ENCODE data around the gene MAD1L1. TPM values are rescaled to one million over a fixed set of nuclear protein-coding genes. Genes with fewer than 3 reads are reported as not detected.

The MAD1L1 gene
- total RNA-seq, 1 experiment from 2014 or later: 50.8 TPM

DNA sequence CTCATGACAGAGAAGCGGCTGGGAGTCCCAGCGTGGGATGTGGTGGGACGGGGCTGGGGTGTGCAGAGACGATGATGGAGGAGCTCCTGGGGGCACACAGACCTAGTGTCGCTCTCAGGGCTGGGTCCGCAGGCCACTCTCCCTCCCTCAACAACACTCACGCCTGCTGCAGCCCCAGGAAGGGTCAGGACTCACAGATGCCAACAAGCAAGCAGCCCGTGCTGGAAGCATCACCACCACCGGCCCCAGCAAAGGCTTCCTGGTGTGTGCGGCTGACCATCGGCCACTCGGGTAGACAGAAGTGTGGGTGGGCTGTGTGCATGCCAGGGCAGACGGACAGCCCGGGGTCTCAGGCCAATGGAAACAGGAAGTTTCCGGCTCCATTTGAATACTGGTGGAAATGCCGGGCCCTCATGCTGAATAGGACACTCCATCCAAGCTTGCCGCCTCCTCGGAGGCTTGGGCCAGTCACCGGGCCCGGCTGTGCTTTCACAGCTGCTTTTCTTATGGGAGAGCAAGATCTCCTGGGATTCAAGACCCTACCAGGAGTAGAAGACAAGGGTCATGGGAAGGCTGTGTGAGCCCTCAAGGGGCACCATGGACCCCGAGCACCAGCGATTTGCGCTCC is 384.6 kb downstream of the MAD1L1 start:
- Histone ChIP-seq H3K4me3 (no peak overlapping the region), H3F3A (ENCODE audit: insufficient read depth, low read depth) (no peaks in the 10 kb centered on the region), H3K27me3 (ENCODE audit: insufficient read depth, low read depth) (no peaks in the 10 kb centered on the region), H2AFZ (no peak overlapping the region), H4K20me1 (ENCODE audit: insufficient read depth) (0 out of 2 replicates have a peak, but pooled peaks cover 8% of the 10 kb centered on the region), H3K27ac (no peak overlapping the region), H3K79me2 (ENCODE audit: low read depth) (no peaks in the 10 kb centered on the region), H3K9me3 (ENCODE audit: insufficient read depth, low read depth) (no peaks in the 10 kb centered on the region), H3K4me1 (replicated peaks; ENCODE audit: insufficient read depth) (no peaks in the 10 kb centered on the region), H3K9me2 (ENCODE audit: insufficient read depth) (no peaks in the 10 kb centered on the region), H3K36me3 (ENCODE audit: low read depth) (no peaks in the 10 kb centered on the region), H3K4me2 (no peak overlapping the region)
- CTCF ChIA-PET: no interaction called here
- POLR2A ChIA-PET (ENCODE audit: unreplicated experiment): no interaction called here
- TF ChIP-seq, protein P1, sequence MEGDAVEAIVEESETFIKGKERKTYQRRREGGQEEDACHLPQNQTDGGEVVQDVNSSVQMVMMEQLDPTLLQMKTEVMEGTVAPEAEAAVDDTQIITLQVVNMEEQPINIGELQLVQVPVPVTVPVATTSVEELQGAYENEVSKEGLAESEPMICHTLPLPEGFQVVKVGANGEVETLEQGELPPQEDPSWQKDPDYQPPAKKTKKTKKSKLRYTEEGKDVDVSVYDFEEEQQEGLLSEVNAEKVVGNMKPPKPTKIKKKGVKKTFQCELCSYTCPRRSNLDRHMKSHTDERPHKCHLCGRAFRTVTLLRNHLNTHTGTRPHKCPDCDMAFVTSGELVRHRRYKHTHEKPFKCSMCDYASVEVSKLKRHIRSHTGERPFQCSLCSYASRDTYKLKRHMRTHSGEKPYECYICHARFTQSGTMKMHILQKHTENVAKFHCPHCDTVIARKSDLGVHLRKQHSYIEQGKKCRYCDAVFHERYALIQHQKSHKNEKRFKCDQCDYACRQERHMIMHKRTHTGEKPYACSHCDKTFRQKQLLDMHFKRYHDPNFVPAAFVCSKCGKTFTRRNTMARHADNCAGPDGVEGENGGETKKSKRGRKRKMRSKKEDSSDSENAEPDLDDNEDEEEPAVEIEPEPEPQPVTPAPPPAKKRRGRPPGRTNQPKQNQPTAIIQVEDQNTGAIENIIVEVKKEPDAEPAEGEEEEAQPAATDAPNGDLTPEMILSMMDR (conservative IDR thresholded peaks at IDR 0.05): no peak
- TF ChIP-seq EZH2 (IDR thresholded peaks at IDR 0.05; ENCODE audit: low read depth): no peak
- BruUV-seq (replicated peaks): no TSS peak
- no peak for DNase-seq
- intact Hi-C loops (cut with micrococcal nuclease; ENCODE audit: unreplicated experiment): no loop called here

DNA sequence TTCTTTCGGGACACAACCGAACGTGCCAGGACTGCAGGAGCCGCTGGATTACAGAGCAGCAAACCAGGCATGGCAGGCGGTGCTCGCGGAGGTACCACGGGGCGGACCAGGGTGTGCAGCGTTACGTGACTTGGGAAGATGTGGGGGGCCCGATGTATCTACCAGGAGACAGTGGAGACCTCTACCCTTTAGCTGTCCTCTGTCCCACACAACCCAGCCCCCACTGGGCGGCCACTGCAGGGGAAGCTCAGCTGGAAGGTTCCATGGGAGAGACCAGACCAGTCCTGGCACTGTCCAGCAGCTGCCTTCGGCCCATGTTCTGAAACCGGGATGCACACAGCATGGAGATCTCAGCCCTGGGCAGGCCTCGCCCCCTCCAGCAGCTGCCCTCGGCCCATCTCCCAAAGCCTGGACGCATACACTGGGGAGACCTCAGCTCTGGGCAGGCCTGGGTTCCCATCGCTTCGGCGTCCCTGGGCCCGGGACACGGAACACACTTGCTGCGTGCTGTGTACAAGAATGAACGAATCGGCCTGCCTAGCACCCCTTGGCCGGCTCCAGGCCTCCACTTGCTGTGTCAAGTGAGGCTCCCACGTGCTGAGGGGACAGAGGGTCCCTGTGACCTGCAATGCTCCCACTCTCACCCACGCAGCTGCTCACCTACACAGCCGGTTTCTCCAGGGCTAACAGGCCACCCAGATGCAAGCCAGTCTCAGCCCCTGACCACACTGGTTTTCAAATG is 385.3 kb downstream of the MAD1L1 start:
- H3K4me3 ChIP-seq: no peak overlapping the region
- no peaks in the 10 kb centered on the region for H3K4me1 ChIP-seq (replicated peaks; ENCODE audit: insufficient read depth)
- TF ChIP-seq, protein P1 (conservative IDR thresholded peaks at IDR 0.05): no peak
- no peak for TF ChIP-seq EZH2 (IDR thresholded peaks at IDR 0.05; ENCODE audit: low read depth)
- H3K9me2 ChIP-seq (ENCODE audit: insufficient read depth): no peaks in the 10 kb centered on the region
- DNase-seq: no peak
- H3K27ac ChIP-seq: no peak overlapping the region
- POLR2A ChIA-PET (ENCODE audit: unreplicated experiment): interaction anchor here (0.6 kb wide), 1 partner anchor 79 kb away, joined by 7 read pairs; no protein-coding TSS in a partner anchor
- CTCF ChIA-PET: no interaction called here
- H2AFZ ChIP-seq: no peak overlapping the region
- no peaks in the 10 kb centered on the region for H3F3A ChIP-seq (ENCODE audit: insufficient read depth, low read depth)
- H3K27me3 ChIP-seq (ENCODE audit: insufficient read depth, low read depth): no peaks in the 10 kb centered on the region
- H3K4me2 ChIP-seq: no peak overlapping the region
- no peaks in the 10 kb centered on the region for H3K9me3 ChIP-seq (ENCODE audit: insufficient read depth, low read depth)
- no peaks in the 10 kb centered on the region for H3K79me2 ChIP-seq (ENCODE audit: low read depth)
- no peaks in the 10 kb centered on the region for H3K36me3 ChIP-seq (ENCODE audit: low read depth)
- no TSS peak for BruUV-seq (replicated peaks)
- 0 out of 2 replicates have a peak, but pooled peaks cover 8% of the 10 kb centered on the region for H4K20me1 ChIP-seq (ENCODE audit: insufficient read depth)
- intact Hi-C loops (cut with micrococcal nuclease; ENCODE audit: unreplicated experiment): no loop called here

DNA sequence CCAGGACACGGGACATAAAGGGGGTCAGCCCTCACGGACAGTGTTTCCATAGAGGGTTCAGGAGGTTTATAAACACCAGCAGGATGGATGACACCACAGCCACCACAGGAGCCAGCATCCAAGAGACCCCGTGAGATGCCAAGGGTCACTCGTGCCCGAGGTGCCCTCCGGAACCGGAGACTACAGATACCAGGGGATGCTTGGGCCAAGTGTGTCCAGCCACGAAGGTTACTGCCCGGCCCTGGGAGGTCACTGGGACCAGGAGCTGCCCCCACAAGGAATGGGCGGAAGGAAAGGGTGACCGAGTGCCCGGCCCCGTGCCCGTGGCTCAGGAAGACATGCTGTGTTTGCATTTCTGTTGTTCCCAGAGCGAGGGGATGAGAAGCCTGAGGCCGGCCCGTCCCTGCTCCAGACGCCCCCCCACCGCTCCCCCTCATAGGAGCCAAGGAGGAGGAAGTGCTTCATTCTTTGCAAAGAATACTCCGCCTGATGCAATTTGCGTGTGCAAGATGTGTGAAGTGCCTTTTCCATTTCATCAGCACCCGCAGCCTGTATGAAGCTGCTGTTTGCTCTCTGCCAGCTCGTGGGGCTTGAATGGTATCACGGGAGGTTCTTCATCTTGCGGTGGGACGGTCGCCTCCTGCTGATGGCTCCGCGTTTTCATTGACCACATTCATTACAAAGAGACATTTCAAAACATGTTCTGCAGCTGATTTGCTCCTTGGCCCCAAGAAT is 386.2 kb downstream of the MAD1L1 start:
- no peaks in the 10 kb centered on the region for H3K27me3 ChIP-seq (ENCODE audit: insufficient read depth, low read depth)
- BruUV-seq (replicated peaks): no TSS peak

More for the DNA sequence above, 386.2 kb downstream of the MAD1L1 start:
- H3K79me2 ChIP-seq (ENCODE audit: low read depth): no peaks in the 10 kb centered on the region
- H4K20me1 ChIP-seq (ENCODE audit: insufficient read depth): 0 out of 2 replicates have a peak, but pooled peaks cover 8% of the 10 kb centered on the region
- no peak overlapping the region for H2AFZ ChIP-seq
- CTCF ChIA-PET: no interaction called here
- H3K4me2 ChIP-seq: no peak overlapping the region
- H3K36me3 ChIP-seq (ENCODE audit: low read depth): no peaks in the 10 kb centered on the region
- H3K9me2 ChIP-seq (ENCODE audit: insufficient read depth): no peaks in the 10 kb centered on the region
- no peaks in the 10 kb centered on the region for H3K9me3 ChIP-seq (ENCODE audit: insufficient read depth, low read depth)
- no peaks in the 10 kb centered on the region for H3K4me1 ChIP-seq (replicated peaks; ENCODE audit: insufficient read depth)
- H3F3A ChIP-seq (ENCODE audit: insufficient read depth, low read depth): no peaks in the 10 kb centered on the region
- intact Hi-C loops (cut with micrococcal nuclease; ENCODE audit: unreplicated experiment): no loop called here
- POLR2A ChIA-PET (ENCODE audit: unreplicated experiment): interaction anchor here (0.6 kb wide), 1 partner anchor 80 kb away, joined by 7 read pairs; no protein-coding TSS in a partner anchor
- TF ChIP-seq, protein P1 (conservative IDR thresholded peaks at IDR 0.05): no peak
- no peak for TF ChIP-seq EZH2 (IDR thresholded peaks at IDR 0.05; ENCODE audit: low read depth)
- H3K4me3 ChIP-seq: no peak overlapping the region
- H3K27ac ChIP-seq: no peak overlapping the region
- DNase-seq: no peak

All from PC-9 (cell line).